ENCODE results near the gene NEURL3.
"Not testable (repeated sequence)": the region's sequence is repeated elsewhere in the genome, so short reads cannot be mapped to it uniquely, and the experiment has no call there.

NEURL3 gene

DNA sequence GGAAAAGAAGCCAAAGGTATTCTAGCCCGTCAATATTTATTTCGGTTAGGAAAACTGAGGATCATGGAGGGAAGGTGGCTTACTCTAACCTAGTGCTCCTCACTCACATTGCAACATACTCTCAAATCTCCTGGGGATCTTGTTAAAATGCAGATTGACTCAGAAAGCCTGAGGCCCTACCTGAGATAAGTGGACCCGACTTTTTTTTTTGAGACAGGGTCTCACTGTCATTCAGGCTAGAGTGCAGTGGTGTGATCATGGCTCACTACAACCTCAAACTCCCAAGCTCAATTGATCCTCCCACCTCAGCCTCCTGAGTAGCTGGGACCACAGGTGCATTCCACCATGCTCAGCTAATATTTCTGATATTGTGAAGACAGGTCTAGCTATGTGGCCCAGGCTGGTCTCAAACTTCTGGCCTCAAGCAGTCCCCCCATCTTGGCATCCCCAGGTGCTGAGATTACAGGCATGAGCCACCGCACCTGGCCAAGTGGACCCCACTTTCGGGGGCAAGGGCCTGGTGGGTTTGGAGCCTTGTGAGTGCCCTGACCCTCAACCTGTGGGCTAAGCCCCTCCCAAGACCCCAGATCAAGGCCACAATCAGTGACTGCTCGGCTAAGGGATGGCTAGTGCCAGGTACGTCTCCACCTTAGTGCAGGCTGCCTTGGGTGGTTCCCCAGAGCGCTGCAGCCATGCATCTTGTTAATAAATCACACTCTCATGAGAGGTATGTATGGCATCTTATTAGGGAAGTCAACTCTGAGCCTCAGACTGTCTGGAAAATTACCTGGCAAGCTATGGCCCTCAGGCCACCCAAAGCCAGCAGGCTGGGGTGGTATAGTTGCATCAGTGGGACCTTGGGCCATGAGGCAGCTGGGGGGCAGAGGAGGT, 1.1 kb upstream of the NEURL3 start:
- no peak for DNase-seq

DNA sequence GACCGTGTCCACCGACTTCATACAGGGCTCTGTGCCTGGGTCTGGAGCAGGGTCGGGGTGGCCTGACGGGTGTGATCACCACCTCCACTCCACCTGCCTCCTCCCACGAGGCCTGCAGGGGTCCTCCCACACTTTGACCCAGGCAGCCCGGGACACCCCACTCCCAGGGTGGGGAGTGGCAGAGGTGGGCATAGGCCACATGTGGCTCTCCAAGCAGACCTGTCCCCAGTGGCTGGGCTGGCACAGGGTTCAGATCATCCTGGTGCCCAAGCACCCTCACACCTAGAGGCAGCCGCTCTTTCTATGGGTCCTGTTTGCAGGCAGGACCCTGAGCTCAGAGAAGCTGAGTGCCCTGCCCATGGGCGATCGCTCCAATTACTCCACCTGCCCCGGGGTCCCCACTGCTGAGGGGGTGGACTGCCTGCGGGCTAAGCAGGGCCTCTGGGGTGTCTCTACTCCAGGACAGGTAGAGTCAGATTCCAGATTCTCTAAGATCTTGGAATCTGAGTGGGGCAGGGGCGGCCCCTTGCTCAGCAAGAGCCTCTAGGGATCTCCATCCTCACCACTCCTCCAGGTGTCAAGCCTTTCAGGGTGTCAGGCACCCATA, 1.4 kb downstream of the NEURL3 start:
- no peak for DNase-seq

DNA sequence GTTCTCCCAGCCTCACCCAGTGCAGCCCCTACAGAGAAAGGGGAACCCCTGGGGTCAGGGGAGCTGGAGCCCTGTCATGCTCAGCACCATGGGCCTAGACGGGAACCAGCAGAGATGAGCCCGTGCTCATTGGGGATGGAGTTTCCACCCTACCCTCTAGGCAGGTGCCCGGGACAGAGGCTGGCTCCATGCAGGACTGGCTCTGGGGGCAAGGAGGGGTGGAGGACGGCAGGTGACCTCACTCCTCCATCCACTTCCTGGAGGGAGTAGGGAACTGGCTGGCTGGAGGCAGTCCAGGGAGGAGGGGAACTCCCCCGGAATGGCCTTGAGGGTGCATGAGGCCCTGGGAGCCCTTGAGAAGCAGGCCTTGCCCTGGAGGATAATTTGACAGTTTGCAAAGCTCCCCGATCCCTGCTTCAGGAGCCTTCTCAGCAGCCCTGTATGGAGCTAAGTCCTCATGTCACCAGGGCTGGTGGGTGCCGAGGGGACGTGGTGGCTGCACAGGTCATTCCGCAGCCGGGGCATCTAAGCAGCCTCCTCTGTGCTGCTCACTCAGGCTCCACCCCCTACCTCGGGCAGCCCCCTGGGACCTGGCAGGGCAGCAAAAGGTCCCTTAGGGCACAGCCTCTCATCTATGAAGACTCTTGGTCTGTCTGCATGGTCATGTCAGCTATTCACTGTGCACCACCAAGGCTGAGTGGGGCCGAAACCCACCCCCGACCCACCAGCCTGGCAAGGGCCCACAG, 2.1 kb downstream of the NEURL3 start:
- no peak for DNase-seq

DNA sequence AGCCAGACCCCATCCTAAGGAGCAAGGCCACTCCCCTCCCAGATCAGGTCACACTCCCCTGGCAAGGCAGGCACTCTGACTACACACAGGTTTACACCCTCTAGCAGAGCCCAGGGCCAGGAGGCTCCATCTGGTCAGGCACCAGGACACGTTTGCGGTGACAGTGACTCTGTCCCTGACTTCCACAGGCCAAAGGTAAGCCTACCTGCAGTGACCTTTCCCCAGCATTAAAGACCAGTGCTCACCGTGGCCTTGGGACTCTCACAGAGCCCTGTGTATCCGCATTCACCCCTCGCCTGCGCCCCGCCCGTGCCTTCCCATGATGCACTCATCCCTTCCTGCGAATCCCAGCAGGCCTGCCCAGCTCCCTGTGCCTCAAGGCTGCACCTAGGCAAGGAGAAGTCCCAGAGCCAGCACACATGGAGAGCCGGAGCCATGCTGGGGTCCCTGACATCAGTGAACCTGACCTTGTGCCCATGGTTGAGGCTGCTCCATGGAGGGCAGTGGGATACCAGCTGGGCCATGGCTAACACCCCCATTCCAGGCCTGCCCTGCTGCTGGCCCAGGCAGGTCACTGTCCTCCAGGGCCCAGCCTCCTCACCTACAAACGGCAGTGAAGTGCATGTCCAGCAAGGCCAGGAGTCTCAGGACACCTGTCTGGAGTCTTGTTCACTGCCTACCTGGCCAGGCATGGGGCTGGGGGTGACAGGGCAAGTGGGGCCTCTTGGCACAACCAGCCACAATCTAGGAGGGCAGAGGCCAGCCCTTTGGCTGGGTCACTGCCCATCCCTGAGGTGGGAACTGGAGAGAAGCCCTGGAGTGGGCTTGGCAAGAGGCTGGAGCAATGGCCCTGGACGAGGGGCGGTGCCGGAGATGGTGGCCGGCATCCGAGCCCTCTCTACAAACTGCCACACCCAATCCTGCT, 3.0 kb downstream of the NEURL3 start:
- no peak for DNase-seq

DNA sequence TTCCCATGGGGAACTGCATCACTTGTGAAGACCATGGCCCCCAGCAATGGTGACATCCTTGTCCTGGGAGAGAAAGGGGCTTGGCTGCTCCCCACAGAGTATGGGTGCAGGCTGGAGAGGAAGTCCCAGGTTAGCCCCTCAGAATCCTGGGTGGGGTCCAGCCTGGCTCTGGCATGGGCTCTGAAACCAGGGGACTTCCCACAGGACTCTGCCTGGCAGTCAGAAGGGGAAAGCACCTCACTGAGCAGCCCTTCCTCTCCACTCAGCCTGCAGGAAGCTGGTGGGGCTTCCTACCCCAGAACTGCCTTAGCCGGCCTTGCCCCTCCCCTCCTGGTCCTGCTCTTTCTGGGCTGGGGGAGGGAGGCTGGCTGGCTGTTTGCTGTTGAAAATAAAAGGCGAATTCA, 3.7 kb downstream of the NEURL3 start:
- DNase-seq: no peak

DNA sequence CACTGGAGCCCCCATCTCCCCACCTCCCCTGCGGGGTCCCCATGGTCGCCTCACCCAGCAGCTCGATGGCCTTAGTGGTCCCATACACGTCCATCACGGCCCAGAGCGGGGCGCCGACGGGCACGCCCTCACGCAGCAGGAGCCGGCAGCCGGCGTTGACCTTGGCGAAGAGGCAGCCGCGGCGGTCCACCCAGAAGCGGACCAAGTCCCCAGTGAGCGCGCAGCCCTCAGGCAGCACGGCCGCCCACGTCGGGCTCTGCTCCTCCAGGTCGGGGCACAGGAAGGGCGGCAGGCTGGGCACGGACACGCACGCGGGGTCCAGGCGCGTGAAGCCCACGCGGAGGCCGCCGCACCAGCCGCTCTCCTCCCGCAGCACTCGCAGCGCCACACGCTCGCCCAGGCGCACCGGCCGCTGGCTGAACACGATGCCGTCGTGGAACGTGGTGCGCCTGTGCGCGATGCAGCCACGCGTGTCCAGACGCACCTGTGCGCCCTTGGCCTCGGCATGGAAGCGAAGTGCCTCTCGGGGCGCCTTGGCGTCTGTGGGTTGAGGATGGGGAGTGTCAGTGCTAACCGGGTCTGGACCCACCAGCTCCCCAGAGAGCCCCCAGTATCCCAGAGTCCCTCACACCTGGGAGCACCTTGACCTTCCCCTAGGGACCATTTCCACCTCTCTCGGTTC, 4.6 kb downstream of the NEURL3 start:
- DNase-seq: no peak

DNA sequence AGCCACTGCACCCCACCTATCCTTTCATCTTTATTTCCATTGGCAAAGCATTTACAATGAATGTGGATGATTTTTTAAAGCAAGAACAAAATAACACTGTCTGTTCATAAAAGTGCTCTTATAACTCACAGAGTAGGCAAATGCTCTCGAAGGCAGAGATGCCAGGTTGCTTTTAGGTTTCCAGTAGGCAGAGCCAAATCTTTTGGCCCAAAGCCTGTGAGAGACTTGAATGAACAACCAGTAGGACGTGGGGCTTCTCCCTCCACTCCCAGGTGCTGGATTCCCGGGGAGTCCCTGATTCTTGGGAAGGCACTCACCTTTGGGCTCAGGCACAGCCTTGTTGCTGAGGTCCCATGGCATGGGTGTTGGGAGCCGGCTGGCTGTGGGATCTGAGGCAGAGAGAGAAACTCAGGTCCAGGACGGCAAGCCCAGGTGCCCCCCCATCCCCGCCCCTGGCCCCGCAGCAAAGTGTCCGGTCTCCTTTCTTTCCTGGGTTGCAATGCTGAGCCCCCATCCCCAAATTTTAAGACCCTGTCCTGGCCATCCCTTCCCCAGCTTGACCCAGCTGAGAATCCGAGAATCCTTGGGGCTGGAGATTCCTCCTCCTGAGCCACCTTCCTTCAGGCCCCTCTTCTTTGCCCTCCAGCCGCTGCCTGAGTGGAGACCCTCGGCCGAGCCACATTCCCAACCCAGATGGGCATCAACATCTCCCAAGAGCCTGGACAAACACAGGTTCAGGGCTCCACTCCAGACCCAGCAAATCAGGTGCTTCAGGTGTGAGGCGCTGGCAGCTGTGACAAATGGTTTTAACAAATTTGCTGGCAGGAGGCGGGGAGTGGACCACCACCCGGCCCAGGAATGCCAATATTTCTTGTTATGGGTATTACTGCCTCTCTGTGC, 5.8 kb downstream of the NEURL3 start:
- DNase-seq: no peak

DNA sequence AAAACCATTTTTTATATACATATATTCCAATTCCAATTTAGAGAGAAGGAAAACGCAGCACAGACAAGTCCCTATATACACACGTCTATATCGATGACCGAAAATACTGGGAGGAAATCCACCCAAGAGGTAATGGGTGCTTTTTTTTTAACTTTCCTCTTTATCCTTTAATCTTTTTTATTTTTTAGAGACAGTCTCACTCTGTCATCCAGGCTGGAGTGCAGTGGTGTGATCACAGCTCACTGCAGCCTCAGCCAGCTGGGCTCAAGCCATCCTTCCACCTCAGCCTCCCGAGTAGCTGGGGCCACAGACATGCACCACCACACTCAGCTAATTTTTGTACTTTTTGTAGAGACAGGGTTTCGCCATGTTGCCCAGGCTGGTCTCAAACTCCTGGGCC, 6.5 kb downstream of the NEURL3 start:
- DNase-seq: not testable (repeated sequence)

DNA sequence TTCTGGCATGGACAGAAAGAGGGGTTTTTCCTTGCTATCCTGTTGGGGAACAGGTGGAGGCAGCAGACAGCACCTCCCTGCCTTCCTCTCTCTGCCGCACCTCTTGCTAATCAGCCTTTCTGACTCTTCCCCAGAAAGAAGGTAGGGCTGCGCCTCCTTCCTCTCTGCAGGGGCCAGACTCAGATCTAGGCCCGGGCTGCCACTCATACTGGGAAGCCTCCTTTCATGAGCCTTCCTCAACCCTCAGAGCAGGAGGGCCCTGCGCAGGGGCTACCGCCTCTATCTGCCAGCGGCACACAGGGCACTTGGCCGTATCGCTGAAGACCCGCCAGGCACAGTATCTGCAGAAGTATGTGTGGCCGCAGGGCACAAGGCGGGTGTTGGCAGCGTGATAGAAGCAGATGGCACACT, 7.1 kb downstream of the NEURL3 start:
- no peak for DNase-seq

DNA sequence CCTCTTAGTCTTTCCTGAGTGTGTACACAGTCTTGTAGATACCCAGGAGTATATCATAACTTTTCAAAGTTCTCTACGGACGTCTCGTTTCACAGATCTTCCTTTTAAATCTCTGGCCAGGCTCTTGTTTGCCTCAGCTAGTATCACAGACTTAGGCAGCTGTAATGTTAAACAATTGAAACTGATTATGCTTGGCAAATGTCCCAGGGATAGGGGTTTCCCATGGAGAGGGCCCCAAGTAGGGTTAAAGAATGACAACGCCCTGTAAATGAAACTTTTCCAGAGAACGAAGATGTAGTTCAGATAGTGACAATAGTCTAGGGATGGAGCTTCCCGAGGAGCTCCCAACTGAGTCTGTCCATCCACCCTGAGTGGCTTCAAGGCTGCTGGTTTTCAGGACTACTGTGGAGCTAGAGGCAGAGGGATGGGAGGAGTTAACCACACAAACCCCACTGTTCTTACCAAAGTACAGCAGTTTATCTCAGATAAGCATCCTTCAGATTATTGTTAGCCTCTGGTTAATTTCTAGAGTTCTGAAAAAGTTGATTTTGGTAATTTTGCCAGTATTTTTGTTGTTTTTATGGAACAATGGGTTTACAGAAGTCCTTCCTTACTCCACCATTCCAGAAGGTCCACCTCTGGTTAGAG, 9.1 kb downstream of the NEURL3 start:
- no peak for DNase-seq

DNA sequence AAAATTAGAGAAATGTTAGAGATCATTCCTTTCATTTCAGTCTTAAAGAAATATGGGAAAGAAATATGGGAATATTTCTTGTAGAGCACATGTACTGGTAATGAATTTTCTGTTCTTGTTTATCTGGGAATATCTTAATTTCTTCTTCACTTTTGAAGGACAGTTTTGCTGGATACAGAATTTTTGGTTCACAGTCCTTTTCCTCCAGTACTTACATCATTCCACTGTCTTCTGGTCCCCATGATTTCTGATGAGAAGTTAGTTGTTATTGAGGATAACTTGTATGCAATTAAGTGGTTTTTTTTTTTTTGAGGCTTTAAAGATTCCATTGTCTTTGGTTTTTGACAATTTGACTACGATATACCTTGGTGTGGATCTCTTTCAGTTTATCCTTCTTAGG, 11.0 kb downstream of the NEURL3 start:
- DNase-seq: no peak

DNA sequence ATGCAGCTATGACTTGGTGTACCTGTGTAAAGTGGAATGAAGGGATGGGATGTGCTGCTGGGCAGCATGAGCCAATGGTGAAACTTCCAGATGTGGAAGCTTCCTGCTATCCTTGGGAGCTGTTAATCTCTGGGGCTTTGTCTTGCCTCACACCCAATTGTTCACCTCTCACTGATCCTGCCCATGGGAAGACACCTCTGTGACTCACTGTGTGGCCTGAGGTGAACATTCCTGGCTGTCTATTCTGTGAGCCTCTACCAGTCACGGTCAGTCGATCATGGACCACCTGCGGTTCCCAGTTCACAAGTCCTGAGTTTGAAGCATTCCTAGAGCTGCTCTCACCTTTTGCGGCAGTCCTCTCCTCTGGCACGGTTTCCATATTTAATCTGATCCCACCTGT, 12.1 kb downstream of the NEURL3 start:
- no peak for DNase-seq

DNA sequence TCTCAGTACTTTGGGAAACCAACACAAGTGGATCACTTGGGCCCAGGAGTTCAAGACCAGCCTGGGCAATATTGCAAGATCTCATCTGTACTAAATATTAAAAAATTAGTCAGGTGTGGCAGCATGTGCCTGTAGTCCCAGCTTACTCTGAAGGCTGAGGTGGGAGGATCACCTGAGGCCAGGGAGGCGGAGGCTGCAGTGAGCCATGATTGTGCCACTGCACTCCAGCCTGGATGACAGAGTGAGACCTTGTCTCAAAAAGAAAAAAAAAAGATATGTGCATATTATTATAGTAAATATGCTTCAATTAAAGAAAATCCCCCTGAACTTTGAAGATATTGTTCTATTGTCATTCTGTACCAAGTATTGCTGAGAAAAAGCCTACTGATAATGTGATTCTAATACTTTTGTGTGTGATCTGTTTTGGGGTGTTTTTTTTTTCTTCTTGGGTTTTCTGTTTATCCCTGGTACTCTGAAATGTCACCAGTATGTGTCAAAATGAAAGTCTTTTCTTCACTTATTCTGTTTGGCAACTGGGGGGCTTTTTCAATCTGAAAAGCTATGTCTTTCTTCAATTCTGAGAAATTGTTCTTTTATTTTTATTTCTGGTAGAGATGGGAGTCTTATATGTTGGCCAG, 13.2 kb downstream of the NEURL3 start:
- DNase-seq: no peak

DNA sequence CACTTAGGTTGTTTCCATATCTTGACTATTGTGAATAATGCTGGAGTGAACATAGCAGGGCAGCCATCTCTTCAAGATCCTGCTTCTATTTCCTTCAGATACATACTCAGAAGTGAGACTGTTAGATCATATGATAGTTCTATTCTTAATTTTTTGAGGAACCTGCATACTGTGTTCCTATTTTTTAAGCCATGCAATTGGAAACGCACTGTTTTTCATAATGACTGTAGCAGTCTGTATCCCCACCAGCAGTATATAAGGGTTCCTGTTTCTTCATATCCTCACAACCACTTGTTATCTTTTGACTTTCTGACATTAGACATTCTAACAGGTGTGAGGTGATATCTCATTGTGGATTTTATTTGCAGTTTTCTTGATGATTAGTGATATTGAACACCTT, 15.5 kb downstream of the NEURL3 start:
- peak; percentile 82 for DNase-seq

DNA sequence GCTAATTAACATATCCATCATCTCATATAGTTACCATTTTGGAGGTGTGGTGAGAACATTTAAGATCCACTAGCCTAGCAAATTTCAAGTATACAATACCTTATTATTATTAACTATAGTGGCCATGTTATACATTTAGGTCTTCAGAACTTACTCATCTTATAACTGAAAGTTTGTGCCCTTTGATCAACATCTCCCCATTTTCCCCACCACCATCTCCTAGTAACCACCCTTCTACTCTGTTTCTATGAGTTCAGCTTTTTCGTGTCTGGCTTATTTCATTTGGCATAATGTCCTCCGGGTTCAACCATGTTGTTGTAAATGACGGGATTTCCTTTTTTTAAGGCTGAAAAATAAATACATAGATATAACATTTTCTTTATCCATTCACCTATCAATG, 15.9 kb downstream of the NEURL3 start:
- no peak for DNase-seq

DNA sequence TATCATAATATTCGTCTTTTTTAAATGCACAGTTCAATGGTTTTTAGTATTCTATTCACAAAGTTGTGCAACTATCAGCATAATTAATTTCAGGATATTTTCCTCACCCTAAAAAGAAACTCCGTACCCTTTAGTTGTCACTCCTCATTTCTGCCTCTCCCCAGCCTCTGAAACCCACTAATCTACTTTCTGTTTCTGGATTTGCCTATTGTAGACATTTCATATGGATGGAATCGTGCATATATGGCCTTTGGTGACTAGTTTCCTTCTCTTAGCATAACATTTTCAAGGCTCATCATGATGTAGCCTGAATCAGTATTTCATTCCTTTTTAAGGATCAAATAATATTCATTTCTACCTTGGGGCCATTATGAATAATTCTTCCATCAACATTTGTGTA, 18.5 kb downstream of the NEURL3 start:
- DNase-seq: no peak

DNA sequence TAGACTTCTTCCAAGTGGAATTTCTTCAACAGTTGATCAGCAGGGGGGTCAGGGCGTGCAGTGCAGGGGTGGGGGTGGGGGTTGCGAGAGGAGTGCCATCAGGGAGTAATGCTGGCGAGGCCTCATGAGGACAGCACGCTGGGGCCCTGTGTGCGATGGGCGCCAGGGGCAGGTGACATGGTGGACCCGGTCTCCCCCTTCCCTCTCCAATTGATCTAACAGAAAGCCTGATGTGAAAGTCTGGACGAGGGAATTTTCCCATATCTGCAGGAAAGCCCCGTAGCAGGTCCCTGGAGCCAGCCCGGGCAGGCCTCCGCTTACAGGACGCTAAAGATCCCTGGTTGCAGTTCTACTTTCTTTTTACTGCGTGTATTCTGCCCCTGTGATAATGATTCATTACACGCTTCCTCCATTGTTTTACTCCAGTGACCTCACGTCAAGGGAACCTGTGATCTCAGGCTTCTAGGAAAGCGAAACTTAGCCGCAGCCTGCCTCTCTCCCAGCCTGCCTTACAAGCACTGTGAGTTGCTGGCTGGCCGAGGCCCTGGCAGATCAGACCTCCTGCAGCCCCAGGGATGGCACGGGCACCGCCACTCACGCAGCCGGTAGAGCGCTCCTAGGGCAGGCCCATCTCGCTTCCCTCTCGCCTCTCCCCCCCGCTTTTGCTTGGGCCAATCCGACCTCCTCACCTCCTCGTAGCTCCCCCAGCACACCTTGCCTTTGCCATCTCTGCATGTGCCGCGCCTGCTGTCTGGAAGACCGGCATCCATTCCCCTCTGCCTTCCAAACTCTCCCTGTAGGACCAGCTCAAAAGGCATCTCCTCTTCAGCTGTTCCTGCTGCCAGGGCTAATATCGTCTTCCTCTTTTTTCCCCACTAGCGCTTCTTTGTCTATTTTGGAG, 19.2 kb downstream of the NEURL3 start:
- DNase-seq: peak; percentile 86

DNA sequence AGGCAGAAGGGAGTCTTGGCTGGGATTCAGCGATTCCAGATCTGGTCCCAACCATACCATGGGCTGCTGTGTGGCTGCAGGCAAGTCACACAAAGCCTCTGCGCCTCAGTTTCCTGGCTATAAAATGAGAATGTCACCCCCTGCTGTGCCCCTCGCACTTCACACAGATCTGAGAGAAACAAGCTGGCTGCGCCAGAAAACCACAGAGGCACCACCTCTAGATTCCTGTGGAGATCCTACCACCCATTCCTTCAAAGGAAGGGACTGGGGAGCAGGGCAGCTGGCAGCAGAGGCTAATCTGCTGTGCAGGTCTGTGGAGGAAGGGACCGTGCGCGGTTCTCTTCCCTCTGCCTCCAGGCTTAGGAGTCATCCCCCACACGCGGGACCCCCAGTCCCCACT, 19.8 kb downstream of the NEURL3 start:
- DNase-seq: no peak

DNA sequence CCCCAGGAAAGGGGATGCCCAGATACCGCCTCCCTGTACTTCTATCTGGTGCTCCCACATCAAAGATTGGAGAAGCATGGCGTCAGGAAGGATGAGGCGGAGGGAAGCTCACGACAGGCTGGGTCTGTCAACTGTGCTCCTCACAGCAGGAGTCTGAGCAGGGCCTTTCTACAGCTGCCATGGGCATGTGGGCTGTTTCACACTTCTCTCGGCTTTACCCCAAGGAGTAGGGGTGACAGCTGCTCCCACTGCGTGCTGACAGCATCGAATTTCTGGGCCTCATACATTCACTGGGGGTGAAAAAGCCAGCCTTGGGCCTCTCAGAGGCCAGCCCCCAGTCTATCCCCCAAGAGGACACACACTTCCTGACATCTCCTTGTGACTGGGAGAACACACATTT, 21.1 kb downstream of the NEURL3 start:
- DNase-seq: no peak

All from MV-4-11 (cell line).